ENCODE data around the gene DLX1. TPM values are rescaled to one million over a fixed set of nuclear protein-coding genes. Genes with fewer than 3 reads are reported as not detected.
"Not testable (repeated sequence)": the region's sequence is repeated elsewhere in the genome, so short reads cannot be mapped to it uniquely, and the experiment has no call there.

Gene DLX1
- total RNA-seq, 1 experiment from 2014 or later: 0.77 TPM

DNA sequence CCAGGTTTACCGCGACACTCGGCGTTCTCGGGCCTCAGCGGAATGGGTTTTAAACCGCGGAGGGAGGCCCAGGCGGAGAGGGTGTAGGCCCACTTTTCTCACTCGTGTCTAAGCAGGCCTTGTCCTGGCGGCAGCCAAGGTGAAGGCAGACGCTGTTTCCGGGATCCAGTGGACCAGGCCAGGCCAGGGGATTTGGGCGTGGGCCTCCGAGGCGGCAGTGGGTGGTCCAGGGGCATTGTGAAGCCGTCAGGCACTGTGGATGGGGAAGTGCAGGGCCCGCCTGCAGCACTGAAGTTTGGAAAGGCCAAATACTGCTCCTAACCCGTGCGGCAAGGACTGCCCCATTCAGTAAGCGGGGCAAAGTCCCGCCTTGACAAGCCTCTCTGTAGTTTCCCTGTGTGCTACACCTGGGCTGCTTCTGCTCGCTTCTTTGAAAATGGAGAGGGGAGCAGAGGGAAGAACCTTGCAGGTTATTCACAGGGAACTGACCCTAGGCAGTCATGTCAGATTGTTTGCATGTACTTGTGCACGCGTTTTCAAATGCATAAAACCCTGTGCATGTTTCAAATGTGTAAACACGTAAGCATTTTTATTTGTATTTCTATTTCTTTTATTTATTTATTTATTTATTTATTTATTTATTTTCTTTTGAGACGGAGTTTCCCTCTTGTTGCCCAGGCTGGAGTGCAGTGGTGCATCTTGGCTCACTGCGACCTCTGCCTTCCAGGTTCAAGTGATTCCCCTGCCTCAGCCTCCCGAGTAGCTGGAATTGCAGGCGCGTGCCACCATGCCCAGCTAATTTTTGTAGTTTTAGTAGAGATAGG is 24.9 kb downstream of the DLX1 start:
- no peak overlapping the region for H3K4me3 Mint-ChIP-seq (ENCODE audit: unreplicated experiment)
- intact Hi-C loops (cut with micrococcal nuclease): loop anchor here (10.0 kb wide), 1 partner anchor 215 kb away; the partner anchor contains the start of gene SLC25A12
- BruUV-seq (replicated peaks): no TSS peak

DNA sequence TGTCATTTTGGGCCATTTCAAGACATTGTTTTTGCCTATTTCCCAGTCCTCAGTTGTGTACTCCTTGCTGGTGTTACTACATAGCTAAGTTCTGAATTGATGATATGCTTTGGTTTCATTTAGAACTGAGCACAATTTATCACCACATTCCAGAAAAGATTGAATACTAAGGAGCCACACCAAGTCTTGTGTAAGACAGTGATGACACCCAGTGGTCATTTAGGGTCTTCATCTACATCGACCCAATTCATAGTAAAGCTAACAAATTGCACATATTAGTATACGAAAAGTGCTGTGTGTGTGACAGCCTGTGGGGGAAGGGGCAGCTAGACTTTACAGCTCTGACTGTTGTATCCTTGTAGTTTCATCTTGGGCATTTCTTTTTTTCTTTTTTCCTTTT is 28.3 kb downstream of the DLX1 start:
- DNase-seq (ENCODE audit: unreplicated experiment): peak; percentile 44
- intact Hi-C loops (cut with micrococcal nuclease): no loop called here
- Mint-ChIP-seq H3K27me3 (ENCODE audit: insufficient read depth, unreplicated experiment) (no peaks in the 10 kb centered on the region), H3K9me3 (ENCODE audit: unreplicated experiment) (no peaks in the 10 kb centered on the region), H3K4me1 (ENCODE audit: insufficient read depth, unreplicated experiment) (peaks cover 2% of the 10 kb centered on the region), H3K27ac (ENCODE audit: low read depth, unreplicated experiment) (no peak overlapping the region), H3K36me3 (ENCODE audit: insufficient read depth, unreplicated experiment) (no peaks in the 10 kb centered on the region), H3K4me3 (ENCODE audit: unreplicated experiment) (no peak overlapping the region)
- BruUV-seq (replicated peaks): no TSS peak
- TF ChIP-seq, protein P1, sequence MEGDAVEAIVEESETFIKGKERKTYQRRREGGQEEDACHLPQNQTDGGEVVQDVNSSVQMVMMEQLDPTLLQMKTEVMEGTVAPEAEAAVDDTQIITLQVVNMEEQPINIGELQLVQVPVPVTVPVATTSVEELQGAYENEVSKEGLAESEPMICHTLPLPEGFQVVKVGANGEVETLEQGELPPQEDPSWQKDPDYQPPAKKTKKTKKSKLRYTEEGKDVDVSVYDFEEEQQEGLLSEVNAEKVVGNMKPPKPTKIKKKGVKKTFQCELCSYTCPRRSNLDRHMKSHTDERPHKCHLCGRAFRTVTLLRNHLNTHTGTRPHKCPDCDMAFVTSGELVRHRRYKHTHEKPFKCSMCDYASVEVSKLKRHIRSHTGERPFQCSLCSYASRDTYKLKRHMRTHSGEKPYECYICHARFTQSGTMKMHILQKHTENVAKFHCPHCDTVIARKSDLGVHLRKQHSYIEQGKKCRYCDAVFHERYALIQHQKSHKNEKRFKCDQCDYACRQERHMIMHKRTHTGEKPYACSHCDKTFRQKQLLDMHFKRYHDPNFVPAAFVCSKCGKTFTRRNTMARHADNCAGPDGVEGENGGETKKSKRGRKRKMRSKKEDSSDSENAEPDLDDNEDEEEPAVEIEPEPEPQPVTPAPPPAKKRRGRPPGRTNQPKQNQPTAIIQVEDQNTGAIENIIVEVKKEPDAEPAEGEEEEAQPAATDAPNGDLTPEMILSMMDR (IDR thresholded peaks at IDR 0.05; ENCODE audit: unreplicated experiment): no peak
- POLR2A ChIA-PET: interaction anchor here (0.6 to 0.7 kb wide), 2 partner anchors 11 to 331 kb away, joined by 3 to 4 read pairs; partner anchors contain the start of gene DLX2
- CTCF ChIA-PET: interaction anchor here (0.6 to 2.0 kb wide), 7 partner anchors 9 to 540 kb away, joined by 3 to 7 read pairs (median 5); partner anchors contain the start of gene DLX2

More for the DNA sequence above, 24.9 kb downstream of the DLX1 start:
- Mint-ChIP-seq H3K36me3 (ENCODE audit: insufficient read depth, unreplicated experiment) (no peaks in the 10 kb centered on the region), H3K27ac (ENCODE audit: low read depth, unreplicated experiment) (no peak overlapping the region), H3K27me3 (ENCODE audit: insufficient read depth, unreplicated experiment) (no peaks in the 10 kb centered on the region), H3K4me1 (ENCODE audit: insufficient read depth, unreplicated experiment) (no peaks in the 10 kb centered on the region), H3K9me3 (ENCODE audit: unreplicated experiment) (no peaks in the 10 kb centered on the region)
- ChIA-PET CTCF (interaction anchor here (0.8 kb wide), 1 partner anchor 345 kb away, joined by 3 read pairs; no protein-coding TSS in a partner anchor), POLR2A (interaction anchor here (0.6 to 0.7 kb wide), 3 partner anchors 17 to 357 kb away, joined by 3 to 4 read pairs (median 3); no protein-coding TSS in a partner anchor)
- TF ChIP-seq, protein P1 (IDR thresholded peaks at IDR 0.05; ENCODE audit: unreplicated experiment): no peak
- DNase-seq (ENCODE audit: unreplicated experiment): no peak

DNA sequence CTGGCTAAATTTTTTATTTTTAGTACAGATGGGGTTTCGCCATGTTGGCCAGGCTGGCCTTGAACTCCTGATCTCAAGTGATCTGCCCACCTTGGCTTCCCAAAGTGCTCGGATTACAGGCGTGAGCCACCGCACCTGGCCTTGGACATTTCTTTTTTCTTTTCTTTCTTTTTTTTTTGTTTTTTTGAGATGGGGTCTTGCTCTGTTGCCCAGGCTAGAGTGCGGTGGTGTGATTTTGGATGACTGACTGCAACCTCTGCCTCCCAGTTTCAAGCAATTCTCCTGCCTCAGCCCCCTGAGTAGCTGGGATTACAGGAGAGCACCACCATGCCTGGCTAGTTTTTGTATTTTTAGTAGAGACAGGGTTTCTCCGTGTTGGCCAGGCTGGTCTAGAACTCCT is 28.9 kb downstream of the DLX1 start:
- intact Hi-C loops (cut with micrococcal nuclease); H3K27ac Mint-ChIP-seq (ENCODE audit: low read depth, unreplicated experiment); DNase-seq (ENCODE audit: unreplicated experiment); H3K36me3 Mint-ChIP-seq (ENCODE audit: insufficient read depth, unreplicated experiment); H3K4me1 Mint-ChIP-seq (ENCODE audit: insufficient read depth, unreplicated experiment); H3K27me3 Mint-ChIP-seq (ENCODE audit: insufficient read depth, unreplicated experiment); H3K4me3 Mint-ChIP-seq (ENCODE audit: unreplicated experiment); H3K9me3 Mint-ChIP-seq (ENCODE audit: unreplicated experiment); BruUV-seq (replicated peaks): not testable (repeated sequence)
- ChIA-PET POLR2A (interaction anchor here (0.6 to 0.7 kb wide), 3 partner anchors 11 to 360 kb away, joined by 3 to 4 read pairs (median 3); partner anchors contain the start of gene DLX2), CTCF (interaction anchor here (0.6 to 2.0 kb wide), 7 partner anchors 10 to 541 kb away, joined by 3 to 7 read pairs (median 4); partner anchors contain the start of gene DLX2)

DNA sequence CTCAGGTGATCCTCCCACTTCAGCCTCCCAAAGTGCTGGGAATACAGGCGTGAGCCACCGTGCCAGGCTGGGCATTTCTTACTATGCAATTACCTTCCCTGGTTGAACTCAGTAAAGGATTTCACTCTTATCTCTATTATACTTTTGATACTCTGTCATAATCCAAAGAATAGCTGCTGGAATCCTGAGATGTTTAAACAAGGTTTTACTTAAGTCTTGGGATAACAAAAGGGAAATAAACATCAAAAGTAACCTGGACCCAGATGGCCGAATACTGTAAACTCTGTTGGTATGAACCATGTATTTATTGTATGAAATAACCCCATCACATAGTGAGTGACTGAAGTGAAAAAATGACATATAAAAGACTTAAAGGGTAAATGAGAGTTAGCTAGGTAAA is 29.3 kb downstream of the DLX1 start:
- no TSS peak for BruUV-seq (replicated peaks)

More for the DNA sequence above, 29.3 kb downstream of the DLX1 start:
- Mint-ChIP-seq H3K4me1 (ENCODE audit: insufficient read depth, unreplicated experiment) (peaks cover 7% of the 10 kb centered on the region), H3K4me3 (ENCODE audit: unreplicated experiment) (no peak overlapping the region), H3K27ac (ENCODE audit: low read depth, unreplicated experiment) (no peak overlapping the region), H3K9me3 (ENCODE audit: unreplicated experiment) (no peaks in the 10 kb centered on the region), H3K36me3 (ENCODE audit: insufficient read depth, unreplicated experiment) (no peaks in the 10 kb centered on the region), H3K27me3 (ENCODE audit: insufficient read depth, unreplicated experiment) (no peaks in the 10 kb centered on the region)
- ChIA-PET CTCF (interaction anchor here (0.6 to 2.0 kb wide), 6 partner anchors 10 to 308 kb away, joined by 3 to 7 read pairs (median 5); partner anchors contain the start of gene DLX2), POLR2A (interaction anchor here (0.7 to 1.2 kb wide), 2 partner anchors 15 to 359 kb away, joined by 3 read pairs; no protein-coding TSS in a partner anchor)
- TF ChIP-seq, protein P1 (IDR thresholded peaks at IDR 0.05; ENCODE audit: unreplicated experiment): no peak
- no peak for DNase-seq (ENCODE audit: unreplicated experiment)
- intact Hi-C loops (cut with micrococcal nuclease): no loop called here
